Measurements from ENCODE around the gene PRKRA. TPM values are rescaled to one million over a fixed set of nuclear protein-coding genes. Genes with fewer than 3 reads are reported as not detected.
"Not testable (repeated sequence)": the region's sequence is repeated elsewhere in the genome, so short reads cannot be mapped to it uniquely, and the experiment has no call there.

Gene PRKRA
- total RNA-seq, 2 experiments from 2014 or later, result 35.4 to 36.5 TPM

- Mint-ChIP-seq H3K4me1 (peaks cover 30% of the 10 kb centered on the region), H3K4me3 (no peak overlapping the region), H3K27me3 (peaks cover 5% of the 10 kb centered on the region), H3K9me3 (no peaks in the 10 kb centered on the region), H3K27ac (no peak overlapping the region), H3K36me3 (ENCODE audit: low read depth) (peaks cover 17% of the 10 kb centered on the region)
- ChIA-PET POLR2A (interaction anchor here (1.2 to 1.3 kb wide), 2 partner anchors 15 to 37 kb away, joined by 3 to 6 read pairs; no protein-coding TSS in a partner anchor), CTCF (interaction anchor here (1.7 kb wide), 1 partner anchor 333 kb away, joined by 3 read pairs; no protein-coding TSS in a partner anchor)
- DNase-seq, result no peak
Observed at GRCh38 chr2:178452334-178452733, 1.4 kb upstream of the PRKRA start.

- CTCF ChIA-PET, result interaction anchor here (0.9 to 5.6 kb wide), 11 partner anchors 18 to 338 kb away, joined by 3 to 29 read pairs (median 4); partner anchors contain the start of genes PLEKHA3 and RBM45
- peak overlapping the region; percentile 83 for H3K4me3 Mint-ChIP-seq
Observed at GRCh38 chr2:178450524-178450773, 526 bp downstream of the PRKRA start.

GRCh38 chr2:178449700-178450523, 1.1 kb downstream of the PRKRA start:
- ChIA-PET CTCF (interaction anchor here (1.0 to 5.6 kb wide), 5 partner anchors 18 to 338 kb away, joined by 3 to 29 read pairs (median 4); partner anchors contain the start of gene RBM45), POLR2A (interaction anchor here (0.7 to 3.5 kb wide), 14 partner anchors 8 to 338 kb away, joined by 3 to 78 read pairs (median 4); partner anchors contain the start of genes PLEKHA3 and RBM45)
- DNase-seq, result no peak
- peaks cover 3% of the 10 kb centered on the region for H3K27me3 Mint-ChIP-seq
- H3K36me3 Mint-ChIP-seq (ENCODE audit: low read depth), result peaks cover 30% of the 10 kb centered on the region
- H3K27ac Mint-ChIP-seq, result peak overlapping the region; percentile 87
- H3K4me3 Mint-ChIP-seq, result peak overlapping the region; percentile 83
- H3K4me1 Mint-ChIP-seq, result peaks cover 30% of the 10 kb centered on the region
- no peaks in the 10 kb centered on the region for H3K9me3 Mint-ChIP-seq

More at GRCh38 chr2:178450524-178450773, 526 bp downstream of the PRKRA start:
- POLR2A ChIA-PET, result interaction anchor here (0.7 to 3.5 kb wide), 17 partner anchors 9 to 338 kb away, joined by 3 to 78 read pairs (median 5); partner anchors contain the start of genes FKBP7, PLEKHA3 and RBM45
- peak; percentile 81 for DNase-seq
- peaks cover 5% of the 10 kb centered on the region for H3K27me3 Mint-ChIP-seq
- H3K36me3 Mint-ChIP-seq (ENCODE audit: low read depth), result peaks cover 25% of the 10 kb centered on the region
- H3K4me1 Mint-ChIP-seq, result peaks cover 30% of the 10 kb centered on the region
- H3K27ac Mint-ChIP-seq, result peak overlapping the region; percentile 87
- H3K9me3 Mint-ChIP-seq, result no peaks in the 10 kb centered on the region

GRCh38 chr2:178448968-178449661, 1.9 kb downstream of the PRKRA start:
- H3K4me3 Mint-ChIP-seq, result peak overlapping the region; percentile 21
- H3K9me3 Mint-ChIP-seq, result no peaks in the 10 kb centered on the region
- peaks cover 35% of the 10 kb centered on the region for H3K36me3 Mint-ChIP-seq (ENCODE audit: low read depth)
- peak overlapping the region; percentile 14 for H3K27ac Mint-ChIP-seq
- POLR2A ChIA-PET, result interaction anchor here (0.8 to 3.5 kb wide), 9 partner anchors 9 to 74 kb away, joined by 3 to 78 read pairs (median 5); partner anchors contain the start of gene PLEKHA3
- CTCF ChIA-PET, result interaction anchor here (1.0 to 5.6 kb wide), 4 partner anchors 35 to 337 kb away, joined by 3 to 29 read pairs (median 7); partner anchors contain the start of gene RBM45
- no peak for DNase-seq
- no peaks in the 10 kb centered on the region for H3K27me3 Mint-ChIP-seq
- peaks cover 30% of the 10 kb centered on the region for H3K4me1 Mint-ChIP-seq

- H3K9me3 Mint-ChIP-seq, result no peaks in the 10 kb centered on the region
- no peaks in the 10 kb centered on the region for H3K4me1 Mint-ChIP-seq
- H3K4me3 Mint-ChIP-seq, result no peak overlapping the region
- ChIA-PET POLR2A (interaction anchor here (1.1 to 2.0 kb wide), 2 partner anchors 9 to 28 kb away, joined by 3 to 6 read pairs; partner anchors contain the start of gene PRKRA), CTCF (interaction anchor here (1.0 to 1.2 kb wide), 2 partner anchors 27 to 44 kb away, joined by 3 to 4 read pairs; no protein-coding TSS in a partner anchor)
- no peak for DNase-seq
- H3K36me3 Mint-ChIP-seq (ENCODE audit: low read depth), result peaks cover 55% of the 10 kb centered on the region
- no peaks in the 10 kb centered on the region for H3K27me3 Mint-ChIP-seq
- no peak overlapping the region for H3K27ac Mint-ChIP-seq
Observed at GRCh38 chr2:178441426-178441825, 9.5 kb downstream of the PRKRA start.

GRCh38 chr2:178436662-178437061, 14.3 kb downstream of the PRKRA start:
- ChIA-PET CTCF (no interaction called here), POLR2A (interaction anchor here (1.2 to 1.5 kb wide), 2 partner anchors 13 to 22 kb away, joined by 3 to 4 read pairs; no protein-coding TSS in a partner anchor)
- Mint-ChIP-seq H3K4me1 (no peaks in the 10 kb centered on the region), H3K4me3 (no peak overlapping the region), H3K9me3 (no peaks in the 10 kb centered on the region), H3K27ac (no peak overlapping the region), H3K36me3 (ENCODE audit: low read depth) (peaks cover 57% of the 10 kb centered on the region), H3K27me3 (no peaks in the 10 kb centered on the region)
- no peak for DNase-seq

- Mint-ChIP-seq H3K4me3 (no peak overlapping the region), H3K27me3 (no peaks in the 10 kb centered on the region), H3K9me3 (peaks cover 7% of the 10 kb centered on the region), H3K27ac (no peak overlapping the region), H3K36me3 (ENCODE audit: low read depth) (peaks cover 87% of the 10 kb centered on the region), H3K4me1 (no peaks in the 10 kb centered on the region)
- ChIA-PET CTCF (interaction anchor here (2.2 kb wide), 1 partner anchor 15 kb away, joined by 12 read pairs; no protein-coding TSS in a partner anchor), POLR2A (interaction anchor here (1.3 to 1.4 kb wide), 2 partner anchors 11 to 21 kb away, joined by 3 read pairs; no protein-coding TSS in a partner anchor)
- DNase-seq, result no peak
Observed at GRCh38 chr2:178429336-178429735, 21.6 kb downstream of the PRKRA start.

- DNase-seq, result no peak
- H3K4me3 Mint-ChIP-seq, result no peak overlapping the region
- CTCF ChIA-PET, result interaction anchor here (1.5 to 2.2 kb wide), 2 partner anchors 10 to 14 kb away, joined by 6 to 12 read pairs; no protein-coding TSS in a partner anchor
- no peak overlapping the region for H3K27ac Mint-ChIP-seq
- POLR2A ChIA-PET, result interaction anchor here (1.4 kb wide), 1 partner anchor 21 kb away, joined by 3 read pairs; no protein-coding TSS in a partner anchor
- no peaks in the 10 kb centered on the region for H3K27me3 Mint-ChIP-seq
- peaks cover 7% of the 10 kb centered on the region for H3K9me3 Mint-ChIP-seq
- peaks cover 91% of the 10 kb centered on the region for H3K36me3 Mint-ChIP-seq (ENCODE audit: low read depth)
- H3K4me1 Mint-ChIP-seq, result no peaks in the 10 kb centered on the region
Observed at GRCh38 chr2:178428396-178428806, 22.6 kb downstream of the PRKRA start.

- no peak overlapping the region for H3K4me3 Mint-ChIP-seq
- peaks cover 90% of the 10 kb centered on the region for H3K36me3 Mint-ChIP-seq (ENCODE audit: low read depth)
- ChIA-PET POLR2A (no interaction called here), CTCF (interaction anchor here (1.5 to 2.6 kb wide), 2 partner anchors 9 to 13 kb away, joined by 6 to 12 read pairs; no protein-coding TSS in a partner anchor)
- no peak overlapping the region for H3K27ac Mint-ChIP-seq
- DNase-seq, result no peak
- peaks cover 7% of the 10 kb centered on the region for H3K9me3 Mint-ChIP-seq
- H3K4me1 Mint-ChIP-seq, result no peaks in the 10 kb centered on the region
- H3K27me3 Mint-ChIP-seq, result no peaks in the 10 kb centered on the region
Observed at GRCh38 chr2:178427458-178427857, 23.5 kb downstream of the PRKRA start.

GRCh38 chr2:178426388-178426787, 24.6 kb downstream of the PRKRA start:
- peaks cover 90% of the 10 kb centered on the region for H3K36me3 Mint-ChIP-seq (ENCODE audit: low read depth)
- ChIA-PET CTCF (interaction anchor here (2.6 kb wide), 1 partner anchor 12 kb away, joined by 12 read pairs; no protein-coding TSS in a partner anchor), POLR2A (no interaction called here)
- H3K4me1 Mint-ChIP-seq, result no peaks in the 10 kb centered on the region
- DNase-seq, result no peak
- H3K9me3 Mint-ChIP-seq, result peaks cover 7% of the 10 kb centered on the region
- H3K27ac Mint-ChIP-seq, result no peak overlapping the region
- H3K27me3 Mint-ChIP-seq, result no peaks in the 10 kb centered on the region
- H3K4me3 Mint-ChIP-seq, result no peak overlapping the region

GRCh38 chr2:178425255-178425827, 25.6 kb downstream of the PRKRA start:
- Mint-ChIP-seq H3K36me3 (ENCODE audit: low read depth) (peaks cover 89% of the 10 kb centered on the region), H3K4me3 (no peak overlapping the region), H3K27me3 (no peaks in the 10 kb centered on the region), H3K4me1 (peaks cover 5% of the 10 kb centered on the region), H3K27ac (no peak overlapping the region), H3K9me3 (peaks cover 7% of the 10 kb centered on the region)
- ChIA-PET POLR2A (no interaction called here), CTCF (interaction anchor here (1.0 to 2.6 kb wide), 2 partner anchors 11 to 28 kb away, joined by 3 to 12 read pairs; no protein-coding TSS in a partner anchor)
- DNase-seq, result no peak

- H3K27me3 Mint-ChIP-seq, DNase-seq, H3K4me3 Mint-ChIP-seq, H3K27ac Mint-ChIP-seq, H3K9me3 Mint-ChIP-seq: not testable (repeated sequence)
- POLR2A ChIA-PET, result interaction anchor here (0.8 kb wide), 1 partner anchor 9 kb away, joined by 3 read pairs; no protein-coding TSS in a partner anchor
- H3K4me1 Mint-ChIP-seq, result peaks cover 15% of the 10 kb centered on the region
- CTCF ChIA-PET, result interaction anchor here (1.6 to 2.2 kb wide), 2 partner anchors 9 to 99 kb away, joined by 3 to 10 read pairs; no protein-coding TSS in a partner anchor
- H3K36me3 Mint-ChIP-seq (ENCODE audit: low read depth), result peaks cover 84% of the 10 kb centered on the region
Observed at GRCh38 chr2:178423746-178424145, 27.2 kb downstream of the PRKRA start.

Data from activated CD4-positive, alpha-beta memory T cell treated with anti-CD3 and anti-CD28 coated beads, Interleukin-2, amount 10 ng/mL, durations not matched to agents 7 days and 5 days (primary cell).